Measurements from ENCODE around the gene ZIC5. TPM values are rescaled to one million over a fixed set of nuclear protein-coding genes. Genes with fewer than 3 reads are reported as not detected.

The ZIC5 gene
- total and polyA plus RNA-seq, 2 of the 13 experiments (the other 11 are each of a cell fraction or from before 2014, with no cell fraction given): 0.02 to 0.07 TPM

DNA sequence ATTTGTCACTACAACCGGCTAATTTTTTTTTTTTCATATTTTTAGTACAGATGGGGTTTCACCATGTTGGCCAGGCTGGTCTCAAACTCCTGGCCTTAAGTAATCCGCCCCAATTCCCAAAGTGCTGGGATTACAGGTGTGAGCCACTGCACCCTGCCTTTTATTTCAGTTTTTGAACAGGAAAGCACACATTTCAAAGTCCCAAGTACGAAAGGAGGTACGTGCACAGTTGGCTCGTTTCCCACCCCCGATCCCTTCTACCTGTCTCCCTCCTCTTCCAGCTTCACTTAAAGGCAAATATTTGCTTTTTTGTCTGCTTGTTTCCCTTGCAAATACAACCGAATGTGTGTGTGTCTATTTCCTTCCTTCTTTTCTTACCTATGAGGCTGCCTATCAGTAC is 30.5 kb downstream of the ZIC5 start (continued):
- TF ChIP-seq, protein P1, sequence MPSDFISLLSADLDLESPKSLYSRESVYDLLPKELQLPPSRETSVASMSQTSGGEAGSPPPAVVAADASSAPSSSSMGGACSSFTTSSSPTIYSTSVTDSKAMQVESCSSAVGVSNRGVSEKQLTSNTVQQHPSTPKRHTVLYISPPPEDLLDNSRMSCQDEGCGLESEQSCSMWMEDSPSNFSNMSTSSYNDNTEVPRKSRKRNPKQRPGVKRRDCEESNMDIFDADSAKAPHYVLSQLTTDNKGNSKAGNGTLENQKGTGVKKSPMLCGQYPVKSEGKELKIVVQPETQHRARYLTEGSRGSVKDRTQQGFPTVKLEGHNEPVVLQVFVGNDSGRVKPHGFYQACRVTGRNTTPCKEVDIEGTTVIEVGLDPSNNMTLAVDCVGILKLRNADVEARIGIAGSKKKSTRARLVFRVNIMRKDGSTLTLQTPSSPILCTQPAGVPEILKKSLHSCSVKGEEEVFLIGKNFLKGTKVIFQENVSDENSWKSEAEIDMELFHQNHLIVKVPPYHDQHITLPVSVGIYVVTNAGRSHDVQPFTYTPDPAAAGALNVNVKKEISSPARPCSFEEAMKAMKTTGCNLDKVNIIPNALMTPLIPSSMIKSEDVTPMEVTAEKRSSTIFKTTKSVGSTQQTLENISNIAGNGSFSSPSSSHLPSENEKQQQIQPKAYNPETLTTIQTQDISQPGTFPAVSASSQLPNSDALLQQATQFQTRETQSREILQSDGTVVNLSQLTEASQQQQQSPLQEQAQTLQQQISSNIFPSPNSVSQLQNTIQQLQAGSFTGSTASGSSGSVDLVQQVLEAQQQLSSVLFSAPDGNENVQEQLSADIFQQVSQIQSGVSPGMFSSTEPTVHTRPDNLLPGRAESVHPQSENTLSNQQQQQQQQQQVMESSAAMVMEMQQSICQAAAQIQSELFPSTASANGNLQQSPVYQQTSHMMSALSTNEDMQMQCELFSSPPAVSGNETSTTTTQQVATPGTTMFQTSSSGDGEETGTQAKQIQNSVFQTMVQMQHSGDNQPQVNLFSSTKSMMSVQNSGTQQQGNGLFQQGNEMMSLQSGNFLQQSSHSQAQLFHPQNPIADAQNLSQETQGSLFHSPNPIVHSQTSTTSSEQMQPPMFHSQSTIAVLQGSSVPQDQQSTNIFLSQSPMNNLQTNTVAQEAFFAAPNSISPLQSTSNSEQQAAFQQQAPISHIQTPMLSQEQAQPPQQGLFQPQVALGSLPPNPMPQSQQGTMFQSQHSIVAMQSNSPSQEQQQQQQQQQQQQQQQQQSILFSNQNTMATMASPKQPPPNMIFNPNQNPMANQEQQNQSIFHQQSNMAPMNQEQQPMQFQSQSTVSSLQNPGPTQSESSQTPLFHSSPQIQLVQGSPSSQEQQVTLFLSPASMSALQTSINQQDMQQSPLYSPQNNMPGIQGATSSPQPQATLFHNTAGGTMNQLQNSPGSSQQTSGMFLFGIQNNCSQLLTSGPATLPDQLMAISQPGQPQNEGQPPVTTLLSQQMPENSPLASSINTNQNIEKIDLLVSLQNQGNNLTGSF (CRISPR knock-in tag; IDR thresholded peaks at IDR 0.05): no peak
- peak; percentile 10; the same call in 1 of the 2 replicates for TF ChIP-seq ZNF12 (CRISPR knock-in tag; IDR thresholded peaks at IDR 0.05)
- TF ChIP-seq HHEX (CRISPR knock-in tag; IDR thresholded peaks at IDR 0.05): peak; percentile 72
- TF ChIP-seq ZNF678 (CRISPR knock-in tag; IDR thresholded peaks at IDR 0.05): no peak
- TF ChIP-seq DPF2 (CRISPR knock-in tag; IDR thresholded peaks at IDR 0.05; ENCODE audit: borderline replicate concordance, low read depth): peak; percentile 81; the same call in 1 of the 2 replicates
- TF ChIP-seq FOXA1 (IDR thresholded peaks at IDR 0.05): 0 out of 2 replicates have a peak, but pooled peaks have one; percentile 47
- peak; percentile 84 for TF ChIP-seq FOXA1 (CRISPR knock-in tag; IDR thresholded peaks at IDR 0.05)
- no peak for TF ChIP-seq RNF2 (conservative IDR thresholded peaks at IDR 0.05; ENCODE audit: low read depth)
- TF ChIP-seq SMC3 (IDR thresholded peaks at IDR 0.05; ENCODE audit: low read length): no peak
- TF ChIP-seq ZBTB7A (CRISPR knock-in tag; IDR thresholded peaks at IDR 0.05): no peak
- no peak for TF ChIP-seq BRCA1 (CRISPR knock-in tag; IDR thresholded peaks at IDR 0.05)
- no peak for TF ChIP-seq TAF15 (IDR thresholded peaks at IDR 0.05; ENCODE audit: low read depth, low read length, poor library complexity, severe bottlenecking)
- TF ChIP-seq, protein P2, sequence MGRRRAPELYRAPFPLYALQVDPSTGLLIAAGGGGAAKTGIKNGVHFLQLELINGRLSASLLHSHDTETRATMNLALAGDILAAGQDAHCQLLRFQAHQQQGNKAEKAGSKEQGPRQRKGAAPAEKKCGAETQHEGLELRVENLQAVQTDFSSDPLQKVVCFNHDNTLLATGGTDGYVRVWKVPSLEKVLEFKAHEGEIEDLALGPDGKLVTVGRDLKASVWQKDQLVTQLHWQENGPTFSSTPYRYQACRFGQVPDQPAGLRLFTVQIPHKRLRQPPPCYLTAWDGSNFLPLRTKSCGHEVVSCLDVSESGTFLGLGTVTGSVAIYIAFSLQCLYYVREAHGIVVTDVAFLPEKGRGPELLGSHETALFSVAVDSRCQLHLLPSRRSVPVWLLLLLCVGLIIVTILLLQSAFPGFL (CRISPR knock-in tag; IDR thresholded peaks at IDR 0.05): no peak
- TF ChIP-seq ZNF510 (CRISPR knock-in tag; IDR thresholded peaks at IDR 0.05; ENCODE audit: low read depth): no peak
- no peak for TF ChIP-seq ZNF367 (CRISPR knock-in tag; IDR thresholded peaks at IDR 0.05; ENCODE audit: borderline replicate concordance)
- TF ChIP-seq SNRNP70 (IDR thresholded peaks at IDR 0.05; ENCODE audit: low read depth, low read length): no peak
- no peak for TF ChIP-seq ISX (CRISPR knock-in tag; conservative IDR thresholded peaks at IDR 0.05)
- TF ChIP-seq MZF1 (CRISPR knock-in tag; IDR thresholded peaks at IDR 0.05; ENCODE audit: borderline replicate concordance): no peak
- peak; percentile 33; the same call in 1 of the 2 replicates for TF ChIP-seq NR2F6 (IDR thresholded peaks at IDR 0.05)
- TF ChIP-seq NR2F6 (CRISPR knock-in tag; IDR thresholded peaks at IDR 0.05): peak; percentile 71
- TF ChIP-seq KDM5A (IDR thresholded peaks at IDR 0.05; ENCODE audit: borderline replicate concordance, low read length): no peak
- TF ChIP-seq ZFP36L2 (CRISPR knock-in tag; IDR thresholded peaks at IDR 0.05): no peak
- no peak for TF ChIP-seq RAD51 (IDR thresholded peaks at IDR 0.05; ENCODE audit: borderline replicate concordance)
- TF ChIP-seq, protein P3, sequence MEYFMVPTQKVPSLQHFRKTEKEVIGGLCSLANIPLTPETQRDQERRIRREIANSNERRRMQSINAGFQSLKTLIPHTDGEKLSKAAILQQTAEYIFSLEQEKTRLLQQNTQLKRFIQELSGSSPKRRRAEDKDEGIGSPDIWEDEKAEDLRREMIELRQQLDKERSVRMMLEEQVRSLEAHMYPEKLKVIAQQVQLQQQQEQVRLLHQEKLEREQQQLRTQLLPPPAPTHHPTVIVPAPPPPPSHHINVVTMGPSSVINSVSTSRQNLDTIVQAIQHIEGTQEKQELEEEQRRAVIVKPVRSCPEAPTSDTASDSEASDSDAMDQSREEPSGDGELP (IDR thresholded peaks at IDR 0.05; ENCODE audit: borderline replicate concordance, low read depth): no peak
- TF ChIP-seq ZBTB3 (CRISPR knock-in tag; IDR thresholded peaks at IDR 0.05; ENCODE audit: borderline replicate concordance, low read depth): no peak
- TF ChIP-seq DNMT1 (CRISPR knock-in tag; IDR thresholded peaks at IDR 0.05): no peak
